Thyroid gland (tissue), 4 donors: Measurements from ENCODE around the gene GKN1. TPM values are rescaled to one million over a fixed set of nuclear protein-coding genes. Genes with fewer than 3 reads are reported as not detected.

Source experiments
- DNase-seq, 2 donors: peaks; one replicate each; pipeline ENCODE4 v3.0.0-alpha.2; 2019
- H3K27ac ChIP-seq, 3 donors: fragments of 200-600 bp; sonication (generic); 1 replicate in 2 of 3; 2 replicates in 1 of 3; pipeline ENCODE4 v1.5.1; 2016 to 2019; ENCODE audit warnings: mild to moderate bottlenecking in 1 of 3, moderate library complexity in 1 of 3
- H3K27me3 ChIP-seq: fragments of 200-600 bp; sonication (generic); one replicate; pipeline ENCODE4 v1.5.1; 2019
- H3K36me3 ChIP-seq, 2 donors: fragments of 200-600 bp; sonication (generic); one replicate each; pipeline ENCODE4 v1.5.1; 2016 to 2019
- H3K4me1 ChIP-seq, 2 donors: fragments of 200-600 bp; sonication (generic); one replicate each; pipeline ENCODE4 v1.5.1; 2017 to 2019
- H3K4me3 ChIP-seq, 3 donors: fragments of 200-600 bp; sonication (generic); replicated peaks in 1 of 3; 1 replicate in 2 of 3; 2 replicates in 1 of 3; pipeline ENCODE4 v1.5.1; 2016; ENCODE audit warnings: mild to moderate bottlenecking in 1 of 3
- H3K9me3 ChIP-seq: fragments of 200-600 bp; sonication (generic); one replicate; pipeline ENCODE4 v1.5.1; 2017
- POLR2A ChIP-seq, 2 donors: fragments of 450-650 bp; IDR thresholded peaks; one replicate each; pipeline ENCODE4 v1.6.1; 2017; ENCODE audit warnings: antibody characterized with exemption in 2 of 2, mild to moderate bottlenecking in 2 of 2, moderate library complexity in 1 of 2
- WGBS, 2 donors: methylation state at CpG; one replicate each; pipeline ENCODE4 v1.1.5; 2017; 5-methylcytosine and 5-hydroxymethylcytosine counted together
- intact Hi-C: fragments of 100-400 bp; cut with DNase I; formaldehyde crosslinking; loops from one replicate; pipeline ENCODE4 v1.15.1; 2023
- total RNA-seq, 4 donors: library from RNA; depleted of rRNA; stranded (reverse); fragments of >200 nt; gene quantifications; one replicate each; pipeline ENCODE4 v1.2.3, GENCODE V29; 2016
- TF ChIP-seq, protein P1 (sequence below), 6 experiments: fragments of 200-600 bp in 3 of 6; fragments of 450-650 bp in 3 of 6; sonication (generic) in 3 of 6; IDR thresholded peaks; one replicate each; pipeline ENCODE4 v1.5.1; 2016 to 2019; ENCODE audit warnings: antibody characterized with exemption in 6 of 6, mild to moderate bottlenecking in 2 of 6, inconsistent platforms in 1 of 6, moderate library complexity in 1 of 6

The GKN1 gene
- total RNA-seq, 4 donors from 2014 or later, result not detected

DNA sequence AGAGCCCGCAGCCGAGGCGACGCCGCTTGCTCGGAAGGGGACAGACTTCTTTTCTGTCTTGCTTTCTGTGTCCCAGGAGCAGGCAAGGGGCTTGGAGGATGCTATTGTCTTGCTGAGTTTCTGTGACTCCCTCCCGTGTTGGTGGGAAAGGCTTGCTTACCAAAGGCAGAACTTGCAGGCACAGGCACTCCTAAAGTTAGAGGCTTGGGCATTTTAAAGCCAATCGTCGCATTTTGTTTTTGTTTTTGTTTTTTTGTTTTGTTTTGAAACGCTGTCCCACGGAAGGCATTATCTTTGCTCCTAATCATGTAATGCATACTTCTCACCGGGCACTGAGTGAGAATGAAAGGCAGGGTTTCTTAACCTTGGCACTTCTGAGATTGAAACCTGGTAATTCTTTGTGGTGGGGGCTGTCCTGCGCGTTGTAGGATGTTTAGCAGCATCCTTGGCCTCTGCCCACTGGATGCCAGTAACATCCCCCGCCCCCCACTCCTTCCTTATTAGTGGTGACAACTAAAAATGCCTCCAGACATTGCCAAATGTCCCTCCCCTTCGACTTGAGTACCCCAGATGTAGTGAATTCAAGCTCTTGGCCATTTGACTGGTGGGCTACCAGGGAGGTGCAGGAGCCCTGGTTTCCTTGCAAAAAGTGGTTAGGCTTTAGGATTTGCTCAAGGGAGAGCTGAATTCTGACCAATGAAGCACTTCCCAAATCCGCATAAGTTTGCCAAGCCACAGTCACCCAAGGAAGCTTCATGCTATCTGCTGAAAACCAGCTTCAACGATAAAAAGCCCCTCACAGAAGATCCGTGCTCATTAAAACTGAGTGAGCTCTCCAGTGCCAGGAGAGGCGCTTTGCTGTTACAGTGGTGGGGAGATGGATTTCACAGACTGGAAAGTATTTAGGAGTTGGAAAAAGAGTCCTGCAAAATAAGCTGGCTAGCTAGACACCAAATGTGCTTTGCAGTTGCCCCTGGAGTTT lies 39.7 kb downstream of the GKN1 start:
- Histone ChIP-seq H3K9me3 (no peaks in the 10 kb centered on the region), H3K36me3 (no peaks in the 10 kb centered on the region), H3K27ac (peak overlapping the region in 2 of 3 donors; percentile 43 to 75), H3K27me3 (no peaks in the 10 kb centered on the region), H3K4me3 (peak overlapping the region; percentile 59 to 90 (median 82)), H3K4me1 (peaks cover 17 to 24% of the 10 kb centered on the region in 2 donors)
- intact Hi-C loops, result loop anchor here (5.0 to 10.0 kb wide), 3 partner anchors 141 to 701 kb away; no protein-coding TSS in a partner anchor
- DNase-seq, result no peak
- TF ChIP-seq, protein P1, sequence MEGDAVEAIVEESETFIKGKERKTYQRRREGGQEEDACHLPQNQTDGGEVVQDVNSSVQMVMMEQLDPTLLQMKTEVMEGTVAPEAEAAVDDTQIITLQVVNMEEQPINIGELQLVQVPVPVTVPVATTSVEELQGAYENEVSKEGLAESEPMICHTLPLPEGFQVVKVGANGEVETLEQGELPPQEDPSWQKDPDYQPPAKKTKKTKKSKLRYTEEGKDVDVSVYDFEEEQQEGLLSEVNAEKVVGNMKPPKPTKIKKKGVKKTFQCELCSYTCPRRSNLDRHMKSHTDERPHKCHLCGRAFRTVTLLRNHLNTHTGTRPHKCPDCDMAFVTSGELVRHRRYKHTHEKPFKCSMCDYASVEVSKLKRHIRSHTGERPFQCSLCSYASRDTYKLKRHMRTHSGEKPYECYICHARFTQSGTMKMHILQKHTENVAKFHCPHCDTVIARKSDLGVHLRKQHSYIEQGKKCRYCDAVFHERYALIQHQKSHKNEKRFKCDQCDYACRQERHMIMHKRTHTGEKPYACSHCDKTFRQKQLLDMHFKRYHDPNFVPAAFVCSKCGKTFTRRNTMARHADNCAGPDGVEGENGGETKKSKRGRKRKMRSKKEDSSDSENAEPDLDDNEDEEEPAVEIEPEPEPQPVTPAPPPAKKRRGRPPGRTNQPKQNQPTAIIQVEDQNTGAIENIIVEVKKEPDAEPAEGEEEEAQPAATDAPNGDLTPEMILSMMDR (IDR thresholded peaks at IDR 0.05), result no peak
- TF ChIP-seq POLR2A (IDR thresholded peaks at IDR 0.05), result no peak
- WGBS, 2 donors, result 5 to 7% methylated on average over 13 to 16 of the region's 20 CpGs

DNA sequence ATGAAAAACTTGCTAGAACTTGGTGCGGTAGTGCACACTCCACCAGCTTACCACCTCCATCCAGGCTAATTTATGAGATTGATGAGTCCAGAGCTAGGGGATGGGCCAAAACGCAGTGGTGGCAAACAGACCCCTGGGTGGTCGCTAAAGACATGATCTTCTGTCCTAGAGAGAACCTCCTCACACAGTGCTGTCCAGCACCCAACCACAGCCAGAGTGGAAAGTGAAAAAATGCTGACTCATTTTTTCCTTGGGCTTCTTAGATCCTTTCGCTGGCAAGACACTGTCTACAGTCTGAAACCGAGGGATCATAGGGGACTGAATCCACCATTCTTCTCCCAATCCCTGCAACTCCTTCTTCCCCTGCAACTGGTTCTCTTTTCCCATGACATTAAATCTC lies 42.6 kb downstream of the GKN1 start:
- H3K36me3 ChIP-seq, result no peaks in the 10 kb centered on the region
- no peak for DNase-seq
- TF ChIP-seq, protein P1 (IDR thresholded peaks at IDR 0.05), result no peak
- no peak for TF ChIP-seq POLR2A (IDR thresholded peaks at IDR 0.05)
- intact Hi-C loops, result loop anchor here (10.0 kb wide), 2 partner anchors 138 to 698 kb away; no protein-coding TSS in a partner anchor
- no peak overlapping the region for H3K4me3 ChIP-seq
- H3K27me3 ChIP-seq, result no peaks in the 10 kb centered on the region
- no peaks in the 10 kb centered on the region for H3K9me3 ChIP-seq
- 69 to 80% methylated on average over 5 of the region's 5 CpGs for WGBS, 2 donors
- H3K4me1 ChIP-seq, result peaks cover 17% of the 10 kb centered on the region in 2 donors
- peak overlapping the region in 1 of 3 donors; percentile 11 for H3K27ac ChIP-seq

DNA sequence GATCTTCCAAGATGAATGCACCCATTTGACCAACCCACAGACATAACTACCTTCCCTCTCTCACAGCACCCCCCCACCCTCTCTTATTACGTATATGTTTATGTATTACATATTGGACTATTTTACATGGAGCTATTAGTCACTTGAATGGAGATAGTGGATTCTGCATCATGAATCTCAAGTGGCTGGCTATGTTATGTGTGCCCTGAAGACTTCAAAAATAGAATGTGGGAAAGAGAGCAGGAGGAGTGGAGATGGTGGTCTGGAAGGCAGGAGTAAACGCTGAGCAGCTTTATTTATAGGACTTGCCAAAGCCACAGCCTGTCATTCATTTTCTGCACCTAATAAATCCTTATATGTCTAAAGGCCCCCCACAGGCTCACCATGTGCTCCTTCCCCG lies 43.4 kb downstream of the GKN1 start:
- H3K4me1 ChIP-seq, result peaks cover 17% of the 10 kb centered on the region in 2 donors
- intact Hi-C loops, result loop anchor here (10.0 kb wide), 2 partner anchors 137 to 697 kb away; no protein-coding TSS in a partner anchor

DNA sequence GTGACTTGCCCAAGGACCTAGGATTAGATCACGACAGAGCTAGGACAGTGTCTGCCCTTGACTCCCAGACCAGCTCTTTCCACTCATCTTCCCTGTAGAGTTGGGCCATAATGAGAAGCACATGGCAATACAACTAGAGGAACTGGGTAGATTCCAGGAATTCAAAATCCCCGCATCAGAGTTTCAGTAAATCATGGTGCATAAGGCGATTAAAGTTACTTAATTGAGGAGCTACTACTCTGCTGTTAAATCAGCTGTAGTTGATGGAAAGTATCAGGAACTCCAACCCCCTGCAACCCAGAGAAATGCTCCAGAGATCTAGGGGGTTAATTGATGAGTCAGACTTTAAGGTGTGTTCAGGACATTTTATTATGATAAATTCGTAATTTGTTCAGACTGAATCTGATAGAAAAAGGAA lies 44.3 kb downstream of the GKN1 start:
- intact Hi-C loops, result loop anchor here (10.0 kb wide), 2 partner anchors 136 to 696 kb away; no protein-coding TSS in a partner anchor
- no peaks in the 10 kb centered on the region for H3K9me3 ChIP-seq
- no peaks in the 10 kb centered on the region for H3K36me3 ChIP-seq
- no peak overlapping the region for H3K27ac ChIP-seq
- TF ChIP-seq, protein P1 (IDR thresholded peaks at IDR 0.05), result no peak
- TF ChIP-seq POLR2A (IDR thresholded peaks at IDR 0.05), result no peak
- H3K27me3 ChIP-seq, result no peaks in the 10 kb centered on the region
- no peak for DNase-seq
- 83 to 90% methylated on average over 4 of the region's 4 CpGs for WGBS, 2 donors
- no peak overlapping the region for H3K4me3 ChIP-seq
- peaks cover 17% of the 10 kb centered on the region in 2 donors for H3K4me1 ChIP-seq

More for the DNA sequence above, 43.4 kb downstream of the GKN1 start:
- no peaks in the 10 kb centered on the region for H3K36me3 ChIP-seq
- H3K4me3 ChIP-seq, result no peak overlapping the region
- no peak for TF ChIP-seq POLR2A (IDR thresholded peaks at IDR 0.05)
- TF ChIP-seq, protein P1 (IDR thresholded peaks at IDR 0.05), result no peak
- H3K27me3 ChIP-seq, result no peaks in the 10 kb centered on the region
- H3K27ac ChIP-seq, result no peak overlapping the region
- no peak for DNase-seq
- 84 to 88% methylated on average over 3 of the region's 3 CpGs for WGBS, 2 donors
- no peaks in the 10 kb centered on the region for H3K9me3 ChIP-seq
